GM12873 (cell line): ENCODE data around the gene GAS6.

ENCODE experiments used
- TF ChIP-seq, protein P1 (sequence below): IDR thresholded peaks from 2 replicates; pipeline ENCODE4 v1.5.1; 2012; ENCODE audit warnings: low read depth, mild to moderate bottlenecking, moderate library complexity, low read length, control low read depth; ENCODE audit not compliant: insufficient read depth; ENCODE audit errors: missing control alignments

The GAS6 gene

GRCh38 chr13:113781571-113781970 lies 82.3 kb downstream of the GAS6 start:
- TF ChIP-seq, protein P1, sequence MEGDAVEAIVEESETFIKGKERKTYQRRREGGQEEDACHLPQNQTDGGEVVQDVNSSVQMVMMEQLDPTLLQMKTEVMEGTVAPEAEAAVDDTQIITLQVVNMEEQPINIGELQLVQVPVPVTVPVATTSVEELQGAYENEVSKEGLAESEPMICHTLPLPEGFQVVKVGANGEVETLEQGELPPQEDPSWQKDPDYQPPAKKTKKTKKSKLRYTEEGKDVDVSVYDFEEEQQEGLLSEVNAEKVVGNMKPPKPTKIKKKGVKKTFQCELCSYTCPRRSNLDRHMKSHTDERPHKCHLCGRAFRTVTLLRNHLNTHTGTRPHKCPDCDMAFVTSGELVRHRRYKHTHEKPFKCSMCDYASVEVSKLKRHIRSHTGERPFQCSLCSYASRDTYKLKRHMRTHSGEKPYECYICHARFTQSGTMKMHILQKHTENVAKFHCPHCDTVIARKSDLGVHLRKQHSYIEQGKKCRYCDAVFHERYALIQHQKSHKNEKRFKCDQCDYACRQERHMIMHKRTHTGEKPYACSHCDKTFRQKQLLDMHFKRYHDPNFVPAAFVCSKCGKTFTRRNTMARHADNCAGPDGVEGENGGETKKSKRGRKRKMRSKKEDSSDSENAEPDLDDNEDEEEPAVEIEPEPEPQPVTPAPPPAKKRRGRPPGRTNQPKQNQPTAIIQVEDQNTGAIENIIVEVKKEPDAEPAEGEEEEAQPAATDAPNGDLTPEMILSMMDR, result no peak

GRCh38 chr13:113777311-113778260 lies 86.3 kb downstream of the GAS6 start:
- TF ChIP-seq, protein P1, result no peak

DNA sequence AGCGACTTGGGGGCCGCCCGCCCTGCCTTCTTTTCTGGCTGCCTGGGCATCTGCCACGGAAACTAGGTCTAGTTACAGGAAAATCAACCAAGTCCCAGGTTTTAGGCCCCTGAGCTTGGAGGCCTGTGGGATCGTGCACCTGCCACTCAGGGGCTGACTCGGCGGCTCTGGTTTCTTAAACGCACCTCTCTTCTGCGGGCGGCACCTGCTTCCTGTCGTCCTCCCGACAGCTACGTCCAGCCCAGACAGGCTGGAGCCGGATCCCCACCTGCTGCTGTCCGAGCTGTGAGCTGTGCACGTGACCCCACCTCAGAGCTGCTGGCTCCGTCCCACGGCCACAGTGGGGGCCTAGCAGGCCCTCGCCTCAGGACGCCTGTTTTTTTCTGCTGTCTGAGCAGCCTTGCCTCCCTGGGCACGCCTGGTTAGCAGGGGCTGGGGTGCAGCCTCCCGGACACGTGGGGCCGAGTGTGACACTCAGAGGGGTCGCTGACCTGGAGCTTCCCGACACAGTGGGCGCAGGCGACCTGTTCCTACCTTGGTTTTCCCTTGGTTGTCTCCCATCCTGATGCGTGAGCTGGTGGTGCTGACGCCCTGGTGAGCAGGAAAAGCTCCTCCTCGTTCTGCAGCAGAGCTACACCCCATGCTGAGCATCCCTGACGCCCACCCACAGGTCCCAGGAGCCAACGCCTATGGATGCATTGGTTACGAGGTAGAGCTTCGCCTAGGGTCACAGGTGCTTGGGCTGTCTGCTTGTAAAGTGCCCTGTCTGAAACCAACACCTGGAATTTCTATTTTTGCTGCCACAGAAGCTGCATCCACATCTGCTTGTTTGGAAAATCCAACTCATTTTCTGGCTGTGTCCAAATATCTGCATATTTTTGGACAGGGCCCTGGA lies 87.4 kb downstream of the GAS6 start:
- TF ChIP-seq, protein P1, result no peak

GRCh38 chr13:113775451-113776145 lies 88.3 kb downstream of the GAS6 start:
- TF ChIP-seq, protein P1, result no peak

- TF ChIP-seq, protein P1, result no peak
Observed at GRCh38 chr13:113774177-113775107, 89.4 kb downstream of the GAS6 start.

DNA sequence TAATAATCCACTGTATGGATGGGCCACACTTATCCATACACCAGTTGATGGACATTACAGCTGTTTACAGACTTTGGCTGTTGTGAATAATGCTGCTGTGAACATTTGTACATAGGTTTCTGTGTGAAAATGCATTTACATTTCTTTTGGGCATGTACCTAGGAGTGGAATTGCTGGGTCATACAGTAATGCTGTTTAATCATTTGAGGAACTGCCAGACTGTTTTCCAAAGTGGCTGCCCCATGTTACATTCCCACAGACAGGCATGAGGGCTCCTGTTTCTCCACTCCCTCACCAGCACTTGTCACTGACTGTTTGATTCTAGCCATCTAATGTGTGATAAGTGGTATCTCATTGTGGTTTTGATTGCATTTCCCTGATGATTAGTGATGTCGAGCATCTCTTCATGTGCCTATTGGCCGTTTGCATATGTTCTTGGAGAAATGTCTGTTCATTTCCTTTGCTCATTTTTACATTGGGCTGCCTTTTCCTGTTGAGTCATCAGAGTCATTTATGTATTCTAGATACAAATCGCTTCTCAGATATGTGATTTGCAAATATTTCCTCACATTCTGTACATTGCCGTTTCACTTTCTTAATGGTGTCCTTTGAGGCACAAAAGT lies 92.1 kb downstream of the GAS6 start:
- TF ChIP-seq, protein P1, result no peak
